ES-I3 (cell line): ENCODE results near the gene ZNF277.
"Not testable (repeated sequence)": the region's sequence is repeated elsewhere in the genome, so short reads cannot be mapped to it uniquely, and the experiment has no call there.

Experiments
- H3K36me3 ChIP-seq: 2 replicates; pipeline ENCODE4 v1.6.1; 2013; ENCODE audit warnings: mild to moderate bottlenecking, low read length, control low read depth, moderate library complexity; ENCODE audit not compliant: insufficient read depth
- H3K4me1 ChIP-seq: 2 replicates; pipeline ENCODE4 v1.6.1; 2013; ENCODE audit warnings: mild to moderate bottlenecking, control low read depth, low read length; ENCODE audit not compliant: insufficient read depth
- H3K9ac ChIP-seq: 2 replicates; pipeline ENCODE4 v1.6.1; 2013; ENCODE audit warnings: low read depth, mild to moderate bottlenecking, low read length, moderate library complexity
- H3K9me3 ChIP-seq: 2 replicates; pipeline ENCODE4 v1.6.1; 2013; ENCODE audit warnings: mild to moderate bottlenecking, low read length, moderate library complexity; ENCODE audit not compliant: control insufficient read depth, insufficient read depth

ZNF277 gene

DNA sequence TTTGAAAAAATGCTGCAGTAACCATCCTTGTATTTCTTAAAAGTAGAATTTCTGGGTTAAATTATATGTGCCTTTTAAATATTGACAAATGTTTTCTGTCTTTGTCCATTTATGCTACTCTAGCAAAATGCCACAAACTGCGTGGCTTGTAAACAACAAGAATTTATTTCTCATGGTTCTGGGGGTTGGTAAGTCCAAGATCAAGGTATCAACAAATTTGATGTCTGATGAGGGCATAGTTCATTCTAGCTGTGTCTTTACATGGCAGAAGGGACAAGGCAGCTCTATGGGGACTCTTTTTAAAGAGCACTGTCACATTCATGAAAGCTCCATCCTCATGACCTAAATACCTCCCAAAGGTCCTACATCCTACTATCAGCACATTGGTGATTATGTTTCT, 27.7 kb downstream of the ZNF277 start:
- Histone ChIP-seq H3K9me3 (no peaks in the 10 kb centered on the region), H3K9ac (no peak overlapping the region)

DNA sequence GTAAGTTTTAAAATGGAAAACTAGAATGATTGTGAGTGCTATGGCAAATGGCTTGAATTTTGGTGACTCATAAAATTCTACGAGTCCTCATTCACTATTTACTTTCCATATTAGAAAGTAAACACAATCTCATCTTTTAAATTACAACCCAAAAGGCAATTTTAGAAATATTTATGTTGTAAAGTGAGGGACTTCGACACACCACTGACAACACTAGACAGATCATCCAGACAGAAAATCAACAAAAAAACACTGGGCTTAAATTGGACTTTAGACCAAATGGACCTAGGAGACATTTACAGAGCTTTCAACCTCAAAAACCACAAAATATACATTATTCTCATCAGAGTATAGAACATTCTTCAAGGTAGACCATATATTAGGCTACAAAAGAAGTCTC, 30.1 kb downstream of the ZNF277 start:
- Histone ChIP-seq H3K36me3 (no peaks in the 10 kb centered on the region), H3K9ac (no peak overlapping the region), H3K4me1 (no peaks in the 10 kb centered on the region), H3K9me3 (no peaks in the 10 kb centered on the region)

More for the DNA sequence above, 27.7 kb downstream of the ZNF277 start:
- Histone ChIP-seq H3K36me3 (no peaks in the 10 kb centered on the region), H3K4me1 (no peaks in the 10 kb centered on the region)

GRCh38 chr7:112238330-112238729, 31.8 kb downstream of the ZNF277 start:
- Histone ChIP-seq H3K4me1 (no peaks in the 10 kb centered on the region), H3K9ac (no peak overlapping the region), H3K36me3 (no peaks in the 10 kb centered on the region), H3K9me3 (no peaks in the 10 kb centered on the region)

DNA sequence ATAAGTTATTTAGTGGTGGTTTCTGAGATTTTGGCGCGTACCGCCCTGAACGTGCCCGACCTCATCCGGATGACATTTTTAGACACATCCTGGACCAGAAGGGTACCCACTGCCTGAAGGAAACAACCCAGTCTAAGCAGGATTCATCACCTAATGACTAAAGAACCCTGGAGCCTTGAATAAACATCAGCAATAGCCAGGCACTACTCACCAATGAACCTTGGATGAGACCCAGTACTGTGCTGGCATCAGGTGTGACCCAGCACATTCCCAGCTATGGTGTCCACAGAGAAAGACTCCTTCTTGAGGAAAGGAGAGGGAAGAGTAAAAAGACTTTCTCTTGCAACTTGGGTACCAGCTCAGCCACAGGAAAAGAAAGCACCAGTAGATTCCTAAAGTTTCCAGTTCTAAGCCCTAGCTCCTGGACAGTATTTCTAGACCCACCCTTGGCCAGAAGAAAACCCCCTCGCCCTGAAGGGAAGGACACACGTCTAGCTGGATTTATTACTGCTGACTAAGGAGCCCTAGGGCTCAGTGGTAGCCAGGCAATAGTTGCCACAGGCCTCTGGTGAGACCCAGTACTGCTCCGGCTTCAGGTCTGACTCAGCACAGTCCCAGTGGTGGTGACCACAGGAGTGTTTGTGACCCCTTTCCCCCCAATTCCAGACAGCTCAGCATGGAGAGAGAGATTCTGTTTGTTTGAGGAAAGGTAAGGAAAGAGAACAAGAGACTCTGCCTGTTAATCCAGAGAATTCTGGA, 32.5 kb downstream of the ZNF277 start:
- no peaks in the 10 kb centered on the region for H3K36me3 ChIP-seq
- H3K4me1 ChIP-seq = no peaks in the 10 kb centered on the region
- no peak overlapping the region for H3K9ac ChIP-seq
- H3K9me3 ChIP-seq = no peaks in the 10 kb centered on the region

GRCh38 chr7:112248598-112248997, 42.1 kb downstream of the ZNF277 start:
- no peak overlapping the region for H3K9ac ChIP-seq
- peaks cover 32% of the 10 kb centered on the region for H3K4me1 ChIP-seq
- no peaks in the 10 kb centered on the region for H3K9me3 ChIP-seq
- H3K36me3 ChIP-seq = no peaks in the 10 kb centered on the region; the same call in 1 of the 2 replicates

GRCh38 chr7:112249967-112250366, 43.5 kb downstream of the ZNF277 start:
- peaks cover 40% of the 10 kb centered on the region for H3K4me1 ChIP-seq
- not testable (repeated sequence) for H3K9ac ChIP-seq, H3K9me3 ChIP-seq

DNA sequence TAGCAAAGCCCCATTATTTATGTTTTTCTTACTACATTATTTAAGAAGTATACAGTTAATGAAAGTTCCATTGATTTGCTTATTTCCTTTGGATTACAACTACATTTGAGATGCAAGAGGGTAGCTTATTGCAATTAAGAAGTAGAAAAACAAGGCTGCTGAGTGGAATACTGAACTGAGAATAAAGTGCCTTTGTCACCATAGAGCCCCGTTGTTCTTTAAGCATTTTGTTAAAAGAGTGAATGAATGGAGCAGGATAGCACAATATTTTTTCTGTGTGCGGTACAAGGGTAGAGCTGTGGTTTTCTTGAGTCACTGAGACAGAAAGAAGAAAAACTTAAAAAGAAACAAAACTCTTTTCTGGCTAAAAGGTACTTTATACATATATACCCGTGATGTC, 45.6 kb downstream of the ZNF277 start:
- Histone ChIP-seq H3K9ac (no peak overlapping the region), H3K36me3 (no peaks in the 10 kb centered on the region), H3K4me1 (peaks cover 50% of the 10 kb centered on the region), H3K9me3 (no peaks in the 10 kb centered on the region)

More at GRCh38 chr7:112249967-112250366, 43.5 kb downstream of the ZNF277 start:
- H3K36me3 ChIP-seq = not testable (repeated sequence)

GRCh38 chr7:112252691-112253090, 46.2 kb downstream of the ZNF277 start:
- H3K36me3 ChIP-seq = no peaks in the 10 kb centered on the region
- H3K9me3 ChIP-seq = no peaks in the 10 kb centered on the region
- peaks cover 50% of the 10 kb centered on the region for H3K4me1 ChIP-seq
- no peak overlapping the region for H3K9ac ChIP-seq

- peaks cover 43% of the 10 kb centered on the region for H3K4me1 ChIP-seq
These were observed 47.7 kb downstream of the ZNF277 start for GRCh38 chr7:112254156-112254555.

GRCh38 chr7:112254709-112255387, 48.4 kb downstream of the ZNF277 start:
- no peak overlapping the region for H3K9ac ChIP-seq
- peaks cover 40% of the 10 kb centered on the region for H3K4me1 ChIP-seq
- H3K9me3 ChIP-seq = no peaks in the 10 kb centered on the region
- H3K36me3 ChIP-seq = no peaks in the 10 kb centered on the region

More at GRCh38 chr7:112254156-112254555, 47.7 kb downstream of the ZNF277 start:
- Histone ChIP-seq H3K36me3 (no peaks in the 10 kb centered on the region), H3K9me3 (no peaks in the 10 kb centered on the region), H3K9ac (no peak overlapping the region)

GRCh38 chr7:112255388-112255720, 48.9 kb downstream of the ZNF277 start:
- H3K4me1 ChIP-seq = peaks cover 40% of the 10 kb centered on the region
- H3K9ac ChIP-seq = no peak overlapping the region
- H3K9me3 ChIP-seq = no peaks in the 10 kb centered on the region
- no peaks in the 10 kb centered on the region for H3K36me3 ChIP-seq

GRCh38 chr7:112257073-112257472, 50.6 kb downstream of the ZNF277 start:
- no peaks in the 10 kb centered on the region for H3K9me3 ChIP-seq
- no peak overlapping the region for H3K9ac ChIP-seq
- no peaks in the 10 kb centered on the region for H3K36me3 ChIP-seq
- H3K4me1 ChIP-seq = peaks cover 35% of the 10 kb centered on the region

GRCh38 chr7:112260911-112261310, 54.4 kb downstream of the ZNF277 start:
- peaks cover 19% of the 10 kb centered on the region for H3K4me1 ChIP-seq
- no peaks in the 10 kb centered on the region for H3K36me3 ChIP-seq

DNA sequence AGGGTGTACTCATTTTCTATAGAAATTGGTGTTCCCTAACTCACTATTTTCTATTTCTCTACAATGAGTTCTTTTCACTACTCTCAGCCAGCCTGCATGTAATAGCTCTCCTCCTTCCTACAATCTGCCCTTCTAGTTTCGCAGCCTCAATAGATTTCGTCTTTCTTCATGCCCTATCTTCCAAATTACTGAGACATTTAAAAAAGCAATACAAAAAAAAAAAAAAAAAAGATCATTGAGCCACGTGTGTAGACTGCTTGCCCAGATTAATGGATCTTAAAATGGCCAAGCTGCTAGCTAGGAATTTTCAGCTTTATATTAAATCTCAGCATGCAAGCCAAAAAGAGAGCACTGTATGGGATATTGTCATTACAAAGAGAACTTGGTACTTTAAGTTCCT, 55.5 kb downstream of the ZNF277 start:
- H3K4me1 ChIP-seq = peaks cover 28% of the 10 kb centered on the region
- H3K9ac ChIP-seq = no peak overlapping the region
- no peaks in the 10 kb centered on the region for H3K9me3 ChIP-seq
- no peaks in the 10 kb centered on the region for H3K36me3 ChIP-seq

More at GRCh38 chr7:112260911-112261310, 54.4 kb downstream of the ZNF277 start:
- Histone ChIP-seq H3K9ac (no peak overlapping the region), H3K9me3 (no peaks in the 10 kb centered on the region)

DNA sequence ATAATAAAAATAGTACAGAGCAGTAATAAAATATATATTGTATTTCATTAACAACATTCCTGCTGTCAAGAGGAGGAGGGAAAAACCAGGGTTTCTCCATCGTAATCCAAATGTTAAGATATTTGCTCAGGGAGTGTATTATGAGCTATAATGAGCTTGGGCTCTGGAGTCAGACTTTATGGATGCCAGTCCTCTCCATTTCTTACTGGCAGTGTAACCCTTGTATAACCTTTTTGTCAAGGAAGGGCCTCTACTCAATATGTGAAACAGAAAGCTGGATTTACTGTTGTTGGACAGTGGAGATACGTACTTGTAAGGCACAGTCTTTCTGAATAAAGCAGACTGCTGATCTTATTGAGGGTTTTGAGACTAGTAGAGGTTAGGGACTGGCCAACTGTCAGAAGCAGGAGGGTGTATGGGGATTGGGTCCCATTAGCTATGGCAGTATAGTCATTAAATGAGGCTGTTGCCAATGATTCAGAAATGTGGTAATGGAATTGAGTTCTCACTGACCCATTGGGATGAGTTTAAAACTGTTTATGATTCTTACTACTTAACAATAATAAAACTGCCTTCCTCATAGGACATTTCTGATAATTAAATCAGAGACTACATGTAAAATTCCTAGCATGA, 56.5 kb downstream of the ZNF277 start:
- Histone ChIP-seq H3K9ac (no peak overlapping the region), H3K36me3 (no peaks in the 10 kb centered on the region), H3K9me3 (no peaks in the 10 kb centered on the region), H3K4me1 (peaks cover 28% of the 10 kb centered on the region)
